ENCODE data around the gene SLC17A1.

The SLC17A1 gene

GRCh38 chr6:25866011-25866410 lies 34.2 kb upstream of the SLC17A1 start:
- Histone ChIP-seq H3K4me1 (ENCODE audit: control insufficient read depth, insufficient read depth, low read length) (no peaks in the 10 kb centered on the region), H3K9me3 (ENCODE audit: control insufficient read depth, low read length) (no peaks in the 10 kb centered on the region), H3K4me3 (ENCODE audit: low read length) (no peak overlapping the region), H3K36me3 (ENCODE audit: control insufficient read depth, insufficient read depth, low read length, severe bottlenecking) (no peaks in the 10 kb centered on the region), H3K27me3 (replicated peaks; ENCODE audit: control insufficient read depth, insufficient read depth, low read length) (peaks cover 21% of the 10 kb centered on the region), H3K9ac (ENCODE audit: low read length) (no peak overlapping the region)
- no peak for DNase-seq (ENCODE audit: low read depth)

- H3K4me3 ChIP-seq (ENCODE audit: low read length) = no peak overlapping the region
Measured at GRCh38 chr6:25863360-25863759, 31.5 kb upstream of the SLC17A1 start.

GRCh38 chr6:25862199-25862598 lies 30.3 kb upstream of the SLC17A1 start:
- DNase-seq (ENCODE audit: low read depth) = peak; percentile 0
- Histone ChIP-seq H3K36me3 (ENCODE audit: control insufficient read depth, insufficient read depth, low read length, severe bottlenecking) (no peaks in the 10 kb centered on the region), H3K27me3 (replicated peaks; ENCODE audit: control insufficient read depth, insufficient read depth, low read length) (peaks cover 27% of the 10 kb centered on the region), H3K9ac (ENCODE audit: low read length) (no peak overlapping the region), H3K9me3 (ENCODE audit: control insufficient read depth, low read length) (no peaks in the 10 kb centered on the region), H3K4me1 (ENCODE audit: control insufficient read depth, insufficient read depth, low read length) (no peaks in the 10 kb centered on the region), H3K4me3 (ENCODE audit: low read length) (no peak overlapping the region)

More at GRCh38 chr6:25863360-25863759, 31.5 kb upstream of the SLC17A1 start:
- Histone ChIP-seq H3K4me1 (ENCODE audit: control insufficient read depth, insufficient read depth, low read length) (no peaks in the 10 kb centered on the region), H3K9ac (ENCODE audit: low read length) (no peak overlapping the region), H3K36me3 (ENCODE audit: control insufficient read depth, insufficient read depth, low read length, severe bottlenecking) (no peaks in the 10 kb centered on the region), H3K27me3 (replicated peaks; ENCODE audit: control insufficient read depth, insufficient read depth, low read length) (peaks cover 27% of the 10 kb centered on the region), H3K9me3 (ENCODE audit: control insufficient read depth, low read length) (no peaks in the 10 kb centered on the region)
- no peak for DNase-seq (ENCODE audit: low read depth)

- Histone ChIP-seq H3K27me3 (replicated peaks; ENCODE audit: control insufficient read depth, insufficient read depth, low read length) (no peaks in the 10 kb centered on the region), H3K9me3 (ENCODE audit: control insufficient read depth, low read length) (no peaks in the 10 kb centered on the region), H3K4me3 (ENCODE audit: low read length) (no peak overlapping the region), H3K36me3 (ENCODE audit: control insufficient read depth, insufficient read depth, low read length, severe bottlenecking) (no peaks in the 10 kb centered on the region), H3K9ac (ENCODE audit: low read length) (no peak overlapping the region), H3K4me1 (ENCODE audit: control insufficient read depth, insufficient read depth, low read length) (no peaks in the 10 kb centered on the region)
- DNase-seq (ENCODE audit: low read depth) = no peak
Measured at GRCh38 chr6:25852756-25853155, 20.9 kb upstream of the SLC17A1 start.

GRCh38 chr6:25851961-25852360 lies 20.1 kb upstream of the SLC17A1 start:
- DNase-seq (ENCODE audit: low read depth) = peak; percentile 8
- no peak overlapping the region for H3K4me3 ChIP-seq (ENCODE audit: low read length)
- H3K4me1 ChIP-seq (ENCODE audit: control insufficient read depth, insufficient read depth, low read length) = no peaks in the 10 kb centered on the region
- no peaks in the 10 kb centered on the region for H3K9me3 ChIP-seq (ENCODE audit: control insufficient read depth, low read length)
- H3K9ac ChIP-seq (ENCODE audit: low read length) = no peak overlapping the region
- no peaks in the 10 kb centered on the region for H3K36me3 ChIP-seq (ENCODE audit: control insufficient read depth, insufficient read depth, low read length, severe bottlenecking)
- H3K27me3 ChIP-seq (replicated peaks; ENCODE audit: control insufficient read depth, insufficient read depth, low read length) = no peaks in the 10 kb centered on the region

- no peaks in the 10 kb centered on the region for H3K9me3 ChIP-seq (ENCODE audit: control insufficient read depth, low read length)
- no peak overlapping the region for H3K4me3 ChIP-seq (ENCODE audit: low read length)
- H3K4me1 ChIP-seq (ENCODE audit: control insufficient read depth, insufficient read depth, low read length) = no peaks in the 10 kb centered on the region
- no peak for DNase-seq (ENCODE audit: low read depth)
- peaks cover 28% of the 10 kb centered on the region for H3K27me3 ChIP-seq (replicated peaks; ENCODE audit: control insufficient read depth, insufficient read depth, low read length)
- no peaks in the 10 kb centered on the region for H3K36me3 ChIP-seq (ENCODE audit: control insufficient read depth, insufficient read depth, low read length, severe bottlenecking)
- no peak overlapping the region for H3K9ac ChIP-seq (ENCODE audit: low read length)
Measured at GRCh38 chr6:25844518-25844917, 12.7 kb upstream of the SLC17A1 start.

- Histone ChIP-seq H3K4me1 (ENCODE audit: control insufficient read depth, insufficient read depth, low read length) (no peaks in the 10 kb centered on the region), H3K36me3 (ENCODE audit: control insufficient read depth, insufficient read depth, low read length, severe bottlenecking) (no peaks in the 10 kb centered on the region), H3K9me3 (ENCODE audit: control insufficient read depth, low read length) (no peaks in the 10 kb centered on the region), H3K27me3 (replicated peaks; ENCODE audit: control insufficient read depth, insufficient read depth, low read length) (peaks cover 31% of the 10 kb centered on the region), H3K4me3 (ENCODE audit: low read length) (no peak overlapping the region), H3K9ac (ENCODE audit: low read length) (no peak overlapping the region)
- no peak for DNase-seq (ENCODE audit: low read depth)
Measured at GRCh38 chr6:25842526-25842925, 10.7 kb upstream of the SLC17A1 start.

GRCh38 chr6:25835442-25836283 lies 3.8 kb upstream of the SLC17A1 start:
- no peaks in the 10 kb centered on the region for H3K9me3 ChIP-seq (ENCODE audit: control insufficient read depth, low read length)
- no peaks in the 10 kb centered on the region for H3K4me1 ChIP-seq (ENCODE audit: control insufficient read depth, insufficient read depth, low read length)
- peaks cover 44% of the 10 kb centered on the region for H3K27me3 ChIP-seq (replicated peaks; ENCODE audit: control insufficient read depth, insufficient read depth, low read length)
- no peak overlapping the region for H3K9ac ChIP-seq (ENCODE audit: low read length)
- no peaks in the 10 kb centered on the region for H3K36me3 ChIP-seq (ENCODE audit: control insufficient read depth, insufficient read depth, low read length, severe bottlenecking)
- no peak for DNase-seq (ENCODE audit: low read depth)
- no peak overlapping the region for H3K4me3 ChIP-seq (ENCODE audit: low read length)

- DNase-seq (ENCODE audit: low read depth) = no peak
- no peak overlapping the region for H3K9ac ChIP-seq (ENCODE audit: low read length)
- no peaks in the 10 kb centered on the region for H3K9me3 ChIP-seq (ENCODE audit: control insufficient read depth, low read length)
- no peaks in the 10 kb centered on the region for H3K4me1 ChIP-seq (ENCODE audit: control insufficient read depth, insufficient read depth, low read length)
- peaks cover 40% of the 10 kb centered on the region for H3K27me3 ChIP-seq (replicated peaks; ENCODE audit: control insufficient read depth, insufficient read depth, low read length)
- H3K36me3 ChIP-seq (ENCODE audit: control insufficient read depth, insufficient read depth, low read length, severe bottlenecking) = no peaks in the 10 kb centered on the region
- no peak overlapping the region for H3K4me3 ChIP-seq (ENCODE audit: low read length)
Measured at GRCh38 chr6:25834950-25835349, 3.1 kb upstream of the SLC17A1 start.

GRCh38 chr6:25833136-25833535 lies 1.3 kb upstream of the SLC17A1 start:
- H3K9ac ChIP-seq (ENCODE audit: low read length) = no peak overlapping the region
- H3K4me1 ChIP-seq (ENCODE audit: control insufficient read depth, insufficient read depth, low read length) = no peaks in the 10 kb centered on the region
- DNase-seq (ENCODE audit: low read depth) = no peak
- H3K36me3 ChIP-seq (ENCODE audit: control insufficient read depth, insufficient read depth, low read length, severe bottlenecking) = no peaks in the 10 kb centered on the region
- H3K4me3 ChIP-seq (ENCODE audit: low read length) = no peak overlapping the region
- H3K27me3 ChIP-seq (replicated peaks; ENCODE audit: control insufficient read depth, insufficient read depth, low read length) = peaks cover 40% of the 10 kb centered on the region
- H3K9me3 ChIP-seq (ENCODE audit: control insufficient read depth, low read length) = no peaks in the 10 kb centered on the region

GRCh38 chr6:25832670-25833069 lies 818 bp upstream of the SLC17A1 start:
- H3K4me3 ChIP-seq (ENCODE audit: low read length) = no peak overlapping the region
- H3K27me3 ChIP-seq (replicated peaks; ENCODE audit: control insufficient read depth, insufficient read depth, low read length) = peaks cover 40% of the 10 kb centered on the region

GRCh38 chr6:25832307-25832662 lies 433 bp upstream of the SLC17A1 start:
- Histone ChIP-seq H3K36me3 (ENCODE audit: control insufficient read depth, insufficient read depth, low read length, severe bottlenecking) (no peaks in the 10 kb centered on the region), H3K9me3 (ENCODE audit: control insufficient read depth, low read length) (no peaks in the 10 kb centered on the region), H3K4me3 (ENCODE audit: low read length) (no peak overlapping the region), H3K27me3 (replicated peaks; ENCODE audit: control insufficient read depth, insufficient read depth, low read length) (peaks cover 40% of the 10 kb centered on the region), H3K9ac (ENCODE audit: low read length) (no peak overlapping the region), H3K4me1 (ENCODE audit: control insufficient read depth, insufficient read depth, low read length) (no peaks in the 10 kb centered on the region)
- DNase-seq (ENCODE audit: low read depth) = no peak

More at GRCh38 chr6:25832670-25833069, 818 bp upstream of the SLC17A1 start:
- no peak for DNase-seq (ENCODE audit: low read depth)
- no peaks in the 10 kb centered on the region for H3K36me3 ChIP-seq (ENCODE audit: control insufficient read depth, insufficient read depth, low read length, severe bottlenecking)
- H3K9ac ChIP-seq (ENCODE audit: low read length) = no peak overlapping the region
- no peaks in the 10 kb centered on the region for H3K4me1 ChIP-seq (ENCODE audit: control insufficient read depth, insufficient read depth, low read length)
- H3K9me3 ChIP-seq (ENCODE audit: control insufficient read depth, low read length) = no peaks in the 10 kb centered on the region
